Measurements from ENCODE around the gene ZNF492.
"Not testable (repeated sequence)": the region's sequence is repeated elsewhere in the genome, so short reads cannot be mapped to it uniquely, and the experiment has no call there.

The ZNF492 gene

DNA sequence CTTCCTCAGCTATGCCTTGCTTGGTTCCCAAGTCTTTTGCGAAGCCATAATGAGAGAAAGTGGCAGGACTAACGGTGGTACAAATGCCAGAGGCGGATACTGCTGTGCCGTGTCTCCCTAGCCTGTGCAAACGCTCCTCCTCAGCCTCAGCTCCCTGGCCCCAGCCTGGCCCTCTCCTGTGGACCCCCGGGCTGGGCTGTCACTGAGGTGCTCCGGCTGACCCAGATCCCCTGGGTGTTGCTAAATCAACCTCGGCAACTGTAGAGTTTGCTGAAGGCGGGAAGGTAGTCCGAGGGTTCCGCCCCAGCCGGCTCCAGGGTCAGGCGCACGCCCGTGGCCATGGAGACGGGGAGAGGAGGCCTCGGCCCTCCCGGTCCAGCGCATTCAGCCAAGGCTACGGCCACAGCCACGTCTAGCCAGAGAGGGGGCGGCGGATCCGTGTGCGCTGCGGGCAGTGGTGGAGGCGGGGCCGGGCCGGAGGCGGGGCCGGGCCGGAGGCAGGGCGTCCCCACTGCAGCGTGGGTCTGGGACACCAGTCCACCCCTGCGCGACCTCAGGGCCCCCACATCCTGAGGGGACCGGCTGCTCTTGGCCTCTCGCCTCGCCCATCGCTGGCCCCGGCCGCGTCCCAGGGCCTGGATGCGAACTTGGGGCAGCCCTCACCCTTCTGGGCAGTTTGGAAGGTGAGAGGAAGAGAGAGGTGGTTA lies 16.4 kb upstream of the ZNF492 start:
- DNase-seq (ENCODE audit: low read depth) = no peak

DNA sequence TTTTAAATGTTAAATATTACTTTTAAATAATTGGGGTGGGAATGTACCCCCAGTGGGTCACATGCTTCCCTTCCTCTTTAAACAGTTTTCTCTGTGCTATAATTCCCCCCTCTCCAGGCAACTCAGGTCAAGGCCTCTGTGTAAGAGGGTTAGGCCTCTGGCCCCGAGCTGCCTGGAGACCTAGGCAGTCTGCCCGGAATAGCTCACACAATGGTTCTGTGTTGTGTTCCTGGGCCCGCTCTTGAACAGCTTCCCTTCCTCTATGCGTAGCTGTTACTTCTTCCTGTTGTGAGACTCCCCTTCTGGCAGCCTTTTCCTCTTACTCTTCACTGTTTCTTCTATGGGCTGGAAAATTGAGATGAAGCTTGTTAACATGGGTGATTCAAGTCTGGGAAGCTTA lies 14.8 kb upstream of the ZNF492 start:
- DNase-seq (ENCODE audit: low read depth) = no peak

DNA sequence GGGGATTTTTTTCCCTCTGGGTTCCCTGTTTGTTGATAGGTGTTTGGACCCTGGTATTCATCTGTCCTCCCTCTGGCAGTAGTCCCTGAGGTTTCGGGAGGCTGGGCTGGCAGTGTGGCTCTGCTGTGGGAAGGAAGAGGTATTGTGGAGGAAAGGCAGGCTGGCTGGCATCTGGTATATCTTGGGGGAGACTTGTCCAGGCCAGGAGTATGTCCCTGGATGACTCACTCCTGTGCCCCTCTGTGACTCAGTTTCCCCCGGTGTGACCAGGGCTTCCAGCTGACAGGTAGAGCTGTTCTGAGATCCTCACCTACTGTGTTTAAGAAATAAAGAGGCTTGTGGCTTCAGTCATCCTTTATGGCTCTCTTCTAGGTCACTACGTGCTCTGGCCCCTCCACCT lies 14.2 kb upstream of the ZNF492 start:
- no peak for DNase-seq (ENCODE audit: low read depth)

DNA sequence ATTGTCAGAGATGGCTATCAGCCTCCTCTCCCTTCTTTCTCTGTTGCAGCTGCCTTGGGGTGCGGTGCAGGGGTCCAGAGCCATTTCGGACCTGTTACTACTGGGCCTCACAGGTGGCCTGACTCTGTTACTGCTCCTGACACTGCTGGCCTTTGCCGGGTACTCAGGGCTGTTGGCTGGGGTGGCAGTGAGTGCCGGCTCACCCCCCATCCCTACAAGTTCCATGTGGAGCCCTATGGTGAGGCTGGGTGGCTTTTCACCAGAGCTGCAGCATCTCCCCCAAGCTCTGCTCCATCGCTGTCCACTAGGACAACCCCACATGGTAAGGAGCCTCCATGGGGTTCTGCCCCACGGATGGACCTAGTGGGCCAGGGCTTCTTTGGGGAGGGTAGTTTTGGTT lies 13.7 kb upstream of the ZNF492 start:
- DNase-seq (ENCODE audit: low read depth) = no peak

DNA sequence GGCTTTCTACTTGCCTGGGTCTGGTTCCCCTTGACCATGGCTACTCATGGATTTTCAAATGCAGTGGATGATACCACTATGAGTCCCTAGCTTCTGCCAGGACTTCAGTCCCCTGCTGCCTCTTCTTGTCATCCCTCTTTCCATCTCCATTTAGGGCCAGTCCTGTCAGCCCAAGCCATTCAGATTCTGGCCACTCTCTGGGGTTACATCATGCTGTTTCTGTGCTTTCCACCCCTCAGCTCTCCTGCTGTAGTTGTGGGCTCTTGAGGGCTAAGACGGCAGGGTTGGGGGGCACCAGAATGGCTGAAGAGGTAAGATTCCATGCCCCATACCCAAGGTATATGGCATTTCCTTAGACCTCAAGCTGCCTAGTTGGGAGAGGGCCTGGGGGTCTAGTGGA lies 13.2 kb upstream of the ZNF492 start:
- no peak for DNase-seq (ENCODE audit: low read depth)

DNA sequence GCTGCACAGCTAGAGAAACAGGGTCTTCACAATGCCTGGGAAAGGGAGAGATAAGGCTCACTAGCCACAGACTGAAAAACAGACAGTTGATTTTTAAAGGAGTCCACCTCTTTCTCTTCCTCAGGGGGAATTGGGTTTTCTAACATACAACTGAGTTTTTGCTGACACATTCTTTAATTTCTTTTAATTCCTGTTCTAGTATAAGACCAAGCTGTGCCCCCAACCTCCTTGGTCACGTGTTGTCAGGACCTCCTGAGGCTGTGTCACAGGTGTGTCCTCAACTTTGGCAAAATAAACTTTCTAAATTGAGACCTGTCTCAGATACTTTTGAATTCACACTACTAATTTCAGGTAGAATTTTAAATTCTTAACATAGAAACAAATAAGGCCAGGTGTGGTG lies 12.1 kb upstream of the ZNF492 start:
- DNase-seq (ENCODE audit: low read depth) = no peak

DNA sequence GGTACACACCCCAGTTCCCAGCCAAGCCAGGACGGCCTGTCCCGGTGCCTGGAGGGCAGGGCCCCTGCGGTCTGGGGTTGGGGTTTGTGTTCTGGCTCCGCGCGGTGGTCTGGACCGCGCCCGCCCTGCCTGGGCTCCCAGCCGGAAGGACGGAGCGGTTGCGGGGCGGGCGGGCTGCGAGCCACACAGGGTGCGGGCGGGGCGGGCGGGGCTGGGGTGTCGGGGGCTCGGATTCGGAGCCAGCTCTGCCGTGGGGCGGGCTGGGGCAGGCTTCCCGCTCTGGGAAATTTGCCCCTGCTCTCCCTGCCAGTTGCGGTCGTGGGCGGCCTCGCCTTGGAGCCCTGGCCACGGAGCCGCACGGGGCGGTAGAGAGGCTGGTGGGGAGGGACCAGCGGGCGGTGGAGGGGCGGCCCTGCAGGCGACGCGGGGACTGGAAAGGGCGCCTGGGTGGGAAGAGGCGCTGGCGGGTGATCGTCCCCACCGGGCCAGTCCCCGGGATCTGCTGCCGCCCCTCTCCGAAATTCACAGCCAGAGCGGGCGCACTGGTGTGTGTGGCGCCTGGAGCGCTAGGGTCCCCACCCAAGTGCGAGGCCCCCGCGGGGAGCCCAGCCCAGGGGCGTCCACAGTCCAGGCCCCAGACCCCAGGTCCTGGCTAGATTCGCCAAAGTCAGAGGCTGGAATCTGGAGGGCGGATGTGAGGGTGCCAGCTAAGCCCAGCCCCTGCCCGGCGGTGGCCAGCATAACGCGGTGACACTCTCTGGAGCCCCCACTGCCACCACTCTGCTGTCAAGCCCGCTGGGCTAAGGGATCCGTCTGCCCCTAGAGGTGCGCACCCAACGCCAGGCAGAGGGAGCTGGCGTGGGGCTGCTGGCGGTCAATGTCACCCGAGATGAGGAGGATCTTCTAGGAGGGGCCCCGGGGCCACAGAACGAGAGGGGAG lies 11.0 kb upstream of the ZNF492 start:
- DNase-seq (ENCODE audit: low read depth) = no peak

DNA sequence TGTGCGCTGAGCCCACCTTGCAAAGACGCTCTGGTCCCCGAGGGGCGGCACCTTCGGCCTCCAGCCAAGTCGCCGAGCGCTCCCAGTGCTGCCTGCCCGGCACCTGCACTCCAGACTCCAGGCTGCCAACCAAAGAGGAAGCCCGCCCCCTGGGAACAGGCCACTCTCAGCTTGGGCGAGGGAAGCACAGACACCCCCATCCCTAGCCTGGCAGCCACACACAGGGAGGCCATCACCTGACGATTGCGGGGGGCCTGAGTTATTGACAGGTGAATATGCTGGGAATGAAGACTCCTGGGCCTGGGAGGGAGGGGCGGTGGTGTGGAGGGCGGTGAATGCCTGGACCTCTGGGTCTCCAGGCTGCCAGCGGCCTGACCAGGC lies 10.3 kb upstream of the ZNF492 start:
- no peak for DNase-seq (ENCODE audit: low read depth)

DNA sequence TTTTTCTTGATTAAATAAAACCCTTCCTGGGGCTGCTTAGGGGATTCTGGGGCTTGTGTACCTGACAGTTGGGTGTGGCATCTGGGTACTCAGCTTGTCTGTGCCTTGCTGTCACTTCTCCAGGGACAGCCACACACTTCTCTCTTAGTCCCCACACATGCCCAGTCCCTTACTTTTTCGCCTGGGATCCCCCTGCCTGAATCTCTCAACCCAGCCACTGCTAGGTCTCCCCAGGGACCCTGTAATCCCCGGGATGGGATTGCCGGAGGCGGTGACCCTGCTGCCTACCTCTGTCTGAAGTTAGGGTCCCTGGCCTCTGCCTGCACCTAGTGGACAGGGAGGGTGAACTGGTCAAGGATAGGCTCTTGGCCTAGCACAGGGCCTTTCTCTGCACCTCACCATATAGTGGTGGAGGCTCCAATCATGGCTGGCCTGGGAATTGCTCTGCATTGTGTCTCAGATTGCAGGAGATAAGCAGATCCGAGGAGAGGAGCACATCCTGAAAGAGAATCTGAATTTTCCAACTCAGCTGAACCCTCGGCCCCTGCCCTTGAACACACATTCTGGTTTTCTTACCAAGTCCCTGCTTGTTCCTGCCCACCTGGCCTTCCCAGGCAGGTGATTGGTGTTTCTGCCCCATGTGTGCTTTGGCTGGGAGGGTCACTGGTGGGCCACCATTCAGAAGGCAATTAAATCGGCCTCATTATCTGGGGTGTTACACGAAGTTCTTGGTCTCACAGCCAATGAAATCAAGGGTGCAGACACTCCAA lies 8.7 kb upstream of the ZNF492 start:
- DNase-seq (ENCODE audit: low read depth) = no peak

DNA sequence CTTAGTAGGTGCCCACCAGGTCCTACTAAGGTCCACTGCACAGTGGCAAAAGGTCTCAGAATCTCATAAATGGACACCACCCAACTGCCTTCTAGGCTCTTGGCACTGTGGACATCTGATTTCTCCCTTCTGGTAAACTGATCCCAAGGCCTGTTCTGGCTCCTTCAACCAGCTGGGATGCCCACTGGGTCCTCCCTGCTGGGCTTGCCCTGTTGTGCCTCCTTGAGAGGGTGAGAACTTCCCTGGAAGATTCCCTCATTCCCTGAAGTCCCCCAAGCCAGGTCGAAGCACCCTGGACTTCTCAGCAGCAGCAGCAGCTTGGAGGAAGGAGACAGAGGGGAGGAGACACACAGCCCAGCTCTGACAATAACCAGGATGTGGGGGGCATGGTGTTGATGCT lies 6.6 kb upstream of the ZNF492 start:
- DNase-seq (ENCODE audit: low read depth) = no peak

DNA sequence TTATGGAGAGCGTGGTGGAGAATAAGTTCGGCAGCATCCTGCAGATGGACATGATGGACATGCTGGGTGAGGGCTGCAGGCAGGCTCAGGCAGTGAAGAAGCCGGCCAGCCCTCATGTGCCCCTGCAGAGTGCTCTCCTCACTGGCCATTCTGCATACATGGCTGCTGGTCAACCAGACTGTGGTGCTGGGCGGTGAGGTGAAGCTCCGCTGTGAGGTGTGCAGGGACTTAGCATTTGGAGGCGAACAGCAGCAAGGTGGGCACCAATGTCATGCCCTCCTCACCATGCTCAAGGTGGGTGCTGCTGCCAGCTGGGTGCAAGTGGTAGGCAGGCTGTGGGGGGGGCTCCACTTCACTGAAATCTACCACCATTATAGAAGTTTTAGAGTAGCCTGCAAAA lies 5.7 kb upstream of the ZNF492 start:
- no peak for DNase-seq (ENCODE audit: low read depth)

DNA sequence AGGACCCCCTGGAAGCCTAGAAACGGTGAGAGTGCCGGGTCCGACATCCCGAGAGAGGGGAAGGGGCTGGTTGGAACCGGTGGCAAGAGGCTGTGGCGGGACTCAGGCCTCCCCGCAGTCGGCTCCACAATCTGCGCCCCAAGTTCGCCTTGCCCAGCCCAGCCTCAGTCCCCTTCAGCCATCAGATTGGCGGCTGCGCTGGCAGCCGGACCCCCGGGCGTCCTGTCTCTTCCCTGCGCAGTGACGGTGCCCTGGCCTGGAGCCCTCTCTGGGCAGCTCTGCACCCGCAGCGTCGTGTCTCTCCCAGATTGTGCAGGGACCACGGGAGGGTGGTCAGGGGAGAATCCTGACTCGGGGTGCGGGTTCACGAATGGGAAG lies 315 bp downstream of the ZNF492 start:
- no peak for DNase-seq (ENCODE audit: low read depth)

DNA sequence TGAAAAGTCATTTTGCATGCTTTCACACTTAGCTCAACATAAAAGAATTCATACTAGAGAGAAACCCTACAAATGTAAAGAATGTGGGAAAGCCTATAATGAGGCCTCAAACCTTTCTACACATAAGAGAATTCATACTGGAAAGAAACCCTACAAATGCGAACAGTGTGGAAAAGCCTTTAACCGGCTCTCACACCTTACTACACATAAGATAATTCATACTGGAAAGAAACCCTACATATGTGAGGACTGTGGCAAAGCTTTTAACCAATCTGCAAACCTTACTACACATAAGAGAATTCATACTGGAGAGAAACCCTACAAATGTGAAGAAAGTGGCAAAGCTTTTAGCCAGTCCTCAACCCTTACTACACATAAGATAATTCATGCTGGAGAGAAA lies 51.4 kb downstream of the ZNF492 start:
- DNase-seq (ENCODE audit: low read depth) = not testable (repeated sequence)

DNA sequence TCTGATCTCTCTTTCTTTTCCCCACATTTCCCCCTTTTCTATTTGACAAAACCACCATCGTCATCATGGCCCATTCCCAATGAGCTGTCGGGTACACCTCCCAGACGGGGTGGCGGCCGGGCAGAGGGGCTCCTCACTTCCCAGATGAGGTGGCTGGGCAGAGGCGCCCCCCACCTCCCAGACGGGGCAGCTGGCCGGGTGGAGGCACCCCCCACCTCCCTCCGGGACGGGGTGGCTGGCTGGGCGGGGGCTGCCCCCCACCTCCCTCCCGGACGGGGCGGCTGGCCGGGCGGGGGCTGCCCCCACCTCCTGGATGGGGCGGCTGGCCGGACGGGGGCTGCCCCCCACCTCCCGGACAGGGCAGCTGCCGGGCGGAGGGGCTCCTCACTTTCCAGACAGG lies 68.5 kb downstream of the ZNF492 start:
- DNase-seq (ENCODE audit: low read depth) = not testable (repeated sequence)

DNA sequence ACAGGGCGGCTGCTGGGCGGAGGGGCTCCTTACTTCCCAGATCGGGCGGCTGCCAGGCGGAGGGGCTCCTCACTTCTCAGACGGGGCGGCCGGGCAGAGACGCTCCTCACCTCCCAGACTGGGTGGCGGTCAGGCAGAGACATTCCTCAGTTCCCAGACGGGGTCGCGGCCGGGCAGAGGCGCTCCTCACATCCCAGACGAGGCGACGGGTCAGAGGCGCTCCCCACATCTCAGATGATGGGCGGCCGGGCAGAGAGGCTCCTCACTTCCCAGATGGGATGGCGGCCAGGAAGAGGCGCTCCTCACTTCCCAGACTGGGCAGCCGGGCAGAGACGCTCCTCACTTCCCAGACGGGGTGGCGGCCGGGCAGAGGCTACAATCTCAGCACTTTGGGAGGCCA lies 69.0 kb downstream of the ZNF492 start:
- not testable (repeated sequence) for DNase-seq (ENCODE audit: low read depth)

DNA sequence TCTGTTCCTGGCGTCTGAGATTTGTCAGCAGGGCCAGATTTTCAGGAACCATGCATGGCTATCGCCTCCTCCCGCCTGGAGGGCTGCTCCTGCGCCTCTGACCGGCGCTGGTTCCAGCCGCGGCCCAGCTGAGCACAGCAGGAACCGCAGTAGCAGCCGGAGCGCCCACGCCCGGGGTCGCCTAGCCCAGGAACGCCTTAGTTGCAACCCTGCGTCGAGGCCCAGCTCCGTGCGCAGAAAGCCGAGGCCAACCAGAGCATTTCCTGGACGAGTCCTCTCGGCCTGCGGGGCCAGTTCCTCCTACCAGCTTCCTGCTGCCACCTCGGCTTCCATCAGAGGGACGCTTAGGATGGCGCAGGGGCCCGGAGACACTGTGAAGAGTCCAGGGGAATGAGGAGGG lies 74.9 kb downstream of the ZNF492 start:
- no peak for DNase-seq (ENCODE audit: low read depth)

Data from HS-27A (cell line).